RCC 7860 (cell line): ENCODE results near the gene RPRML.

Source experiments
- DNase-seq: peaks from one replicate; pipeline ENCODE4 v3.0.0-alpha.2; 2015; ENCODE audit warnings: low spot score
- FAIRE-seq: peaks from 2 replicates; lab custom pipeline; 2012; peaks lifted over from hg19 to GRCh38; lab: Jason Lieb, UNC

RPRML gene

GRCh38 chr17:46948544-46948943 is 30.5 kb downstream of the RPRML start:
- FAIRE-seq = no peak
- no peak for DNase-seq

GRCh38 chr17:46947216-46947615 is 31.8 kb downstream of the RPRML start:
- no peak for FAIRE-seq
- DNase-seq = no peak

- no peak for FAIRE-seq
- DNase-seq = no peak
These were observed 34.1 kb downstream of the RPRML start for GRCh38 chr17:46944931-46945330.

GRCh38 chr17:46943501-46944393 is 35.3 kb downstream of the RPRML start:
- DNase-seq (peak; percentile 85), FAIRE-seq (no peak)

GRCh38 chr17:46943218-46943500 is 35.9 kb downstream of the RPRML start:
- FAIRE-seq (no peak), DNase-seq (no peak)

GRCh38 chr17:46942441-46943217 is 36.4 kb downstream of the RPRML start:
- FAIRE-seq (no peak), DNase-seq (peak; percentile 56)

- FAIRE-seq = no peak
- peak; percentile 59 for DNase-seq
These were observed 38.2 kb downstream of the RPRML start for GRCh38 chr17:46940692-46941404.

GRCh38 chr17:46935658-46936266 is 43.3 kb downstream of the RPRML start:
- DNase-seq = no peak
- no peak for FAIRE-seq

- FAIRE-seq (no peak), DNase-seq (no peak)
These were observed 47.5 kb downstream of the RPRML start for GRCh38 chr17:46931596-46931995.

GRCh38 chr17:46930051-46930450 is 49.0 kb downstream of the RPRML start:
- DNase-seq (no peak), FAIRE-seq (no peak)

GRCh38 chr17:46929413-46929812 is 49.6 kb downstream of the RPRML start:
- DNase-seq = peak; percentile 79
- peak; percentile 53 for FAIRE-seq

GRCh38 chr17:46928467-46929261 is 50.4 kb downstream of the RPRML start:
- FAIRE-seq (no peak), DNase-seq (no peak)
